Measurements from ENCODE around the gene CHMP4B.

Gene CHMP4B

DNA sequence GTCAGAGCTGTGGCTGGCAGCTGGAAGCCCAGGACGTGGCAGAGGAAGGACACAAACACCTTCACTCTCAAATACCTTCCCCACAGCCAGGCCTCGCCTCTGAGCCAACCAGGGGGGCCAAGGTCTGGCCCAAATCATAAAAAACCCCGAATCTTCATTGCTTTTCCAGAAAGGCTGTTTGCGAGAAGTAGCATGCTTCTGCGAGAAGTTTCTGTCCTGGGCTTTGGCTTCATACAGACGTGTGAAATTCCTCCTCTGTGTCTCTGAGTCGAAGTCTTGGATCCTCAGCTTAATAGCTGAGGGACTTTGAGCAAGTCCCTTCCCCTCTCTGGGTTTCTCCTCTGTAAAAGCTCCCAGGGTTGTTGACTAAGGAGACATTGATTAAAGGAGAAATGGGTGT, 63.0 kb downstream of the CHMP4B start:
- H3K27ac ChIP-seq, result no peak overlapping the region
- TF ChIP-seq, protein P1, sequence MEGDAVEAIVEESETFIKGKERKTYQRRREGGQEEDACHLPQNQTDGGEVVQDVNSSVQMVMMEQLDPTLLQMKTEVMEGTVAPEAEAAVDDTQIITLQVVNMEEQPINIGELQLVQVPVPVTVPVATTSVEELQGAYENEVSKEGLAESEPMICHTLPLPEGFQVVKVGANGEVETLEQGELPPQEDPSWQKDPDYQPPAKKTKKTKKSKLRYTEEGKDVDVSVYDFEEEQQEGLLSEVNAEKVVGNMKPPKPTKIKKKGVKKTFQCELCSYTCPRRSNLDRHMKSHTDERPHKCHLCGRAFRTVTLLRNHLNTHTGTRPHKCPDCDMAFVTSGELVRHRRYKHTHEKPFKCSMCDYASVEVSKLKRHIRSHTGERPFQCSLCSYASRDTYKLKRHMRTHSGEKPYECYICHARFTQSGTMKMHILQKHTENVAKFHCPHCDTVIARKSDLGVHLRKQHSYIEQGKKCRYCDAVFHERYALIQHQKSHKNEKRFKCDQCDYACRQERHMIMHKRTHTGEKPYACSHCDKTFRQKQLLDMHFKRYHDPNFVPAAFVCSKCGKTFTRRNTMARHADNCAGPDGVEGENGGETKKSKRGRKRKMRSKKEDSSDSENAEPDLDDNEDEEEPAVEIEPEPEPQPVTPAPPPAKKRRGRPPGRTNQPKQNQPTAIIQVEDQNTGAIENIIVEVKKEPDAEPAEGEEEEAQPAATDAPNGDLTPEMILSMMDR (IDR thresholded peaks at IDR 0.05), result no peak
- TF ChIP-seq ZFX (IDR thresholded peaks at IDR 0.05; ENCODE audit: borderline replicate concordance), result no peak

DNA sequence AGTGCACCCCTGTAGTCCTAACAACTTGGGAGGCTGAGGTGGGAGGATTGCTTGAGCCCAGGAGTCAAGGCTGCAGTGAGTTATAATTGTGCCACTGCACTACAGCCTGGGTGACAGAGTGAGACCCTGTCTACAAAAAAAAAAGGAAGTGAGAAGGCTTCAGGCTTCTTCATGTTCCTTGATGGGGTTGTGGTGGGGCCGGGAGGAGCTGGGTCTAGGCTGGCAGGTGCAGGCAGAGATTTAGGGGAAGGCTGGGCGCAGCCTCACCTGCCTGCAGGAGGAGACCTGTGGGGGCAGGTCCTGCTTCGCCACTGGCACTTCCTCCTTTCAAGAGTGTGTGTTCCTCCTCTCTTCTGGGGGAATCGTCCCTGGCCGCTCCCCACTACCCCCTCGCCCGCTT, 63.9 kb downstream of the CHMP4B start:
- TF ChIP-seq, protein P1 (IDR thresholded peaks at IDR 0.05), result no peak
- TF ChIP-seq ZFX (IDR thresholded peaks at IDR 0.05; ENCODE audit: borderline replicate concordance), result no peak
- no peak overlapping the region for H3K27ac ChIP-seq

DNA sequence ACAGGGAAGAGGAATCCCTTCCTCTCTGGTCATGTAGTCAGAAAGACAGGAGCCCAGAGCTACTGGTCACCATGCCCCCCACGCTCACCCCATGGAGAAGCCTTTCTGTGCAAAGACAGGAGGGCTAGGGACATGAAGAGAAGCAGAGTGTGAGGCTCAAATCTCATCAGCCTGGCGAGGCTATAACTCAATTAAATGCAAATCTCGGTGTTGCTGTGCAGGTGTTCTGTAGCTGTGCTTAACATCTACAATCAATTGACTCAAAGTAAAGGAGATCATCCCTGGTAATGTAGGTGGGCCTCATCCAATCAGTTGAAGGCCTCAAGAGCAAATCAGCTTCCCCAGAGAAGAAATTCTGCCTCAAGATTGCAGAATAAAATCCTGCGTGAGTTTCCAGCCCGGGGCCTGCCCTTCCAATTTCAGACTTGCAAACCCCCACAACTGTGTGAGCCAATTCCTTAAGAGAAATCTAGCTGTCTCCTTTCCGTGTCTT, 64.4 kb downstream of the CHMP4B start:
- no peak for TF ChIP-seq ZFX (IDR thresholded peaks at IDR 0.05; ENCODE audit: borderline replicate concordance)
- TF ChIP-seq, protein P1 (IDR thresholded peaks at IDR 0.05), result no peak
- no peak overlapping the region for H3K27ac ChIP-seq

DNA sequence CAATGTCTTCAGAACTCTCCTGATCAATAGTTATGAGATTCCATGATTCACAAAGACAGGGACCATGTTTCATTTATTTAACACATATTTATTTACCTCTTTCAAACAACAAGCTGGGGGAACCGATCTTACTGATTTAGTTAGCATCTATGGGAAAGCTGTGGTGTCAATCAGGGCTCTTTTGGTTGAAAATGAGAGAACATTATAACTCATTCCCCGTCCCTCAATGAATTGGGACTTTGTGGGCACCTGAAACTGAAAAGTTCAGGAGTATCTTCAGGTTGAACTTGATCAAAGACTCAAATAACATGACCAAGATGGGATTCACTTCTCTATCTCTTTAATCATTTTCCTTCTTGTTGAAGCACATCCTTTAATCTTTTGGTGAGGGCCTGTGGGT, 67.4 kb downstream of the CHMP4B start:
- H3K27ac ChIP-seq, result no peak overlapping the region
- TF ChIP-seq ZFX (IDR thresholded peaks at IDR 0.05; ENCODE audit: borderline replicate concordance), result no peak
- TF ChIP-seq, protein P1 (IDR thresholded peaks at IDR 0.05), result no peak

DNA sequence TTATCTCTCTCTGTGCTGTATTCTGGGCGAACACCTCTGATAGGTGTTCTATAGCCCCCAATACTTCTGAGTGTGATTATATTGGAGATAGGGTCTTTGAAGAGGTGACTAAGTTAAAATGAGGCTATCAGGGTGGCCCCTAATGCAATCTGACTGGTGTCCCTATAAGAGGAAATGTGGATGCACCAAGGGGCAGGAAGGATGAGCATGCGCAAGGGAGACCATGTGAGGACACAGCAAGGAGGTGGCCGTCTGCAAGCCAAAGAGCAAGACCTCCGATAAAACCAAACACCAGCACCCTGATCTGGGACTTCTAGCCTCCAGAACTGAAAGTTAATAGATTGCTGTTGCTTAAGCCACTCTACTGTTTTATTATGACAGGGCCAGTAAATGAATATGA, 69.2 kb downstream of the CHMP4B start:
- no peak for TF ChIP-seq ZFX (IDR thresholded peaks at IDR 0.05; ENCODE audit: borderline replicate concordance)
- TF ChIP-seq, protein P1 (IDR thresholded peaks at IDR 0.05), result no peak
- no peak overlapping the region for H3K27ac ChIP-seq

DNA sequence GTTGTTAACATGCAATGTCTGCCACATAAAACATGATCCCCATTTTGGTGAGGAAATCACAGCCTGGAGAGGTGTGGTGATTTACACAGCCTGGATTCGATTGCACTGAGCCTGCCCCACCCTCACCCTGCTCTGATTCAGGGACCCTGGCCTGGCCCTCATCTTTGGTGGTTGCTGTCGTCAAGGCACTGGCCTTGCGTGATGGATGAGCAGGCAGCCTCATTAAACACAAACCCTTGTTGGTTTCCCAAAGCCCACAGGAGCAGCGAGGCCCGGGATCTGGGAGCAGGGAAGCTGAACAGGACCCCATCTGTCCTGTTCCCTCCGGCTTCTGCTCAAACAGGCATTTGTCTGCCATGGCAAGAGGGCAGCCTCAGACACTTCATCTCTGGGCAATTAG, 70.8 kb downstream of the CHMP4B start:
- no peak for TF ChIP-seq ZFX (IDR thresholded peaks at IDR 0.05; ENCODE audit: borderline replicate concordance)
- TF ChIP-seq, protein P1 (IDR thresholded peaks at IDR 0.05), result no peak
- H3K27ac ChIP-seq, result no peak overlapping the region

DNA sequence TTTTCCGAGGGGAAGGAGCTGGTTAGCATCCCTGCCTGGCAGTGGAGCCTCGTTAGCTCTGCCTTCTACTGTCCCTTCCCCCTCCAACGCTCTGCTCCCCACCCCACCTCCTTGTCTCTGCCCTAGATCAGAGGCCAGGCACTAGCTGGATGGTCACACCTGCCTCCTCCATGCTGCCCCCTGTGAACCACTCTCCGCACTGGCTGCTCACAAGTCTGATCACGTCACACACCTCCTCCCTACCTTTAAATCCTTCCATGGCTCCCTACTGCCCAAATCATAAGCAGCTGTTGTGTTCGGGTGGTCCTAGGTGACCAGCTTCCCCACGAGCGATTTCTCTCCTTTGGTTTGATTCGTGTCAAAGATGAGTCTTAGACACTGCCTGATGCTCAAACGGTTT, 71.3 kb downstream of the CHMP4B start:
- no peak for TF ChIP-seq ZFX (IDR thresholded peaks at IDR 0.05; ENCODE audit: borderline replicate concordance)
- TF ChIP-seq, protein P1 (IDR thresholded peaks at IDR 0.05), result no peak
- no peak overlapping the region for H3K27ac ChIP-seq
